IPS-NIHi7 (cell line): ENCODE data around the gene GJA1.
"Not testable (repeated sequence)": the region's sequence is repeated elsewhere in the genome, so short reads cannot be mapped to it uniquely, and the experiment has no call there.

Experiments
- DNase-seq: peaks from one replicate; pipeline ENCODE4 v3.0.0; 2012; ENCODE audit warnings: mixed read lengths; ENCODE audit errors: extremely low spot score

Gene GJA1

DNA sequence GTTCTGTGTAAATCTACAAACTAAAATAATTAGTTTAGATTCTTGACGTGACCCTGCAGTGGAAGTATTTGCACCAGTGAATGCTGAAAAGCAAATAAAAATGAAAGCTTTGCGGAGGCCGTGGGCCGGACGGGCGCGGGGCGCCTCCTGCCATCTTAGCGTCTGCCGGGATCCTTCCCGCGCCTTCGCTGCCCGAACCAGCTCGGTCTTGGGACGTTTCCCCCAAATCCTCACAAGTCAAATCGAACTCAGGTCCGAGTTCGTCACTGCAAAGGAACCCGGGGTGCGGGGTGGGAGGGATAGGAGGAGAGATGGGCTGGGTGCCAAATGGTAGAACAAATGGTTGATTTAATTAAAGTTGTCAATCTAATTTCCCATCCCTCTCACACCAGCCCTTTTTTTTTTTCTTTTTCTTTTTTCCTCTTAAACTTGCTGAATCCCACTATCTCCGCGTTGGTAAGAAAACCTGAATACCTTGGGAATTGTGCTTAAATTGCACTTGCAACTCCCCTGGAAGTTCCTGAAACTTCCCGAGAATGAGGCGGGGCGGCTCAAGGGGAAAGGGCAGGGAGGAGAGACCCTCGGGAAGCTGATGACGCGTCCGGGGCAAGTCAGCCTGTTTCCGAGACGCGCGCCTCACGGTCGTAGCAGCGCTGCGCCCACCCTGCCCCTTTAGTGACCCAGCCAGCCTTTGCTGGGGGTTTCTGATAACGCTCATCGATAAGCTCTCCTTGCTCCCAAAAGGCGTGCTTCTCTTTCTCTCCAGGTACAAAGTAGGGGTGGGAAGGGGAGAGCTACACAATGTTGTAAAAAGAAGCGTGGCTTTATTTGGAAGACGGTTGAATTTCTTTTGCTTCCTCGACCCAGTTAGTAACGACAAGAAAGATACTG lies 1.8 kb downstream of the GJA1 start:
- DNase-seq: no peak

DNA sequence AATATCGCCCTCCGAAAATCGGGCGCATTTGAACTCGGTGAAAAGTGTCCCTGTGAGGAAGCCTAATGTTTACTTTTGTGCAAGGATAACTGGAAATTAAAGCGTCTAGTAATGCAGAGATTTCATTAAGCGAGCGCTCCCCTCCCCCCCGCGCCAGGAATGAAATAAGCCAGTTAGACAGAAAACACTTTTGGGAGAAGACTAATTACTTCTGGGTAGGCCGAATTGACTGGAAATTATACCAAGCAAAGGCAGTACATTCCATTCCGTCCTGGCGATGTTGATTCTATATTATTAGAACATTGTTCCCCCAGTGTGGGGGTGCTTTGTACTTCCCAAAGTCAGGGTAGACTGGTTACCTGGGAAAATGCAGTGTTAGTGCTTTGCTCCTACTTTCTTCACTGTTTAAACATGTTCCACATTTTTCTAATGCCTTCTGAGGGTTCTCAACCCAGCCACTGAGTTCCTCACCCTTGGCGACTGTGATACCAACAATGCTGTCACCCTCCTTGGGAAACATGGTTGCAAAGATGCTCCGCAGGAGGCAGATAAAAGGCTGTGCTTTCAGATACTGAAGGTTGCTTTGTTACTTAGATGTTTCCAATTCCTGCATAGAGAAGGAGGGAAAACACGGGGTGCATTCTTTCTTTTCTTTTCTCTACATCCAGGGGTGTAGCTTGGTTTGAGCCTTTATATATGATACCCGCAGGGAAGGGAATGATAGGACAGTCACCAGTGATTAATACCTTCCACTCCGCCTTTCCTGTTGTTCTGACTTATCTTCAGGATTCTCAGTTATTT lies 2.6 kb downstream of the GJA1 start:
- DNase-seq: peak; percentile 47

DNA sequence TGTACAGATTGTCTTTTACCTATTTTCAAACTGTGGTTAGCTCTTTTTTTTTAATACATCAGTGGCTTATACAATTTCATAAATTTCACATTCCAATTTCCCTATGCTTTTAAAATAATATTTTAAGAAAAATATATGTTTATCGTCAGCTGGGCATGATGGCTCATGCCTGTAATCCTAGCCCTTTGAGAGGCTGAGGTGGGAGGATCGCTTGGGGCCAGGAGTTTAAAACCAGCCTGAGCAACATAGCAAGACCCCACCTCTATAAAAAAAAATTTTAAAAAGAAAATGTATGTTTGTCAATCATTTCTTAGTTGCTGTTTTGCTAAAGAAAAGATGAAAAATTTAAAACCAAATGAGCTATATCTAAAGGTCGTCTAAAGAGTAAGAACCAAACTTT lies 3.4 kb downstream of the GJA1 start:
- no peak for DNase-seq

DNA sequence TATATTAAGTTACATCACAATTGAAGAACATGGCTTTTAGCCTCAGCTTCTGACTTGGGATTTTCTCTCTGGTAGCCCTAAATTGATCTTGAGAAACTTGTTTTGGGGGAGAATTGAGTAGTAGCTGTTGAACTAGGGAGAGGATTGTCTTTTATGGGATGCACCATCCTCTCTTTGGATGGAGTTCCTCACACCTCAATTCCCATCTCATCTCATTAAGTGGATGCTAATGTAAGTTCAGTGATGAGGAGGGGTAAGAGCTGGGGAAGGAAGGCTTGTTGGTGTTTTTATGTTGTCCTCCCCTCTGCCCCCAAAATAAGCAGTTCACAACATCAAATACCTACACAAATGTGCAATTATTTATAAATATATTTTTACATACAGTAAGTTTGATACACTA lies 4.0 kb downstream of the GJA1 start:
- DNase-seq: no peak

DNA sequence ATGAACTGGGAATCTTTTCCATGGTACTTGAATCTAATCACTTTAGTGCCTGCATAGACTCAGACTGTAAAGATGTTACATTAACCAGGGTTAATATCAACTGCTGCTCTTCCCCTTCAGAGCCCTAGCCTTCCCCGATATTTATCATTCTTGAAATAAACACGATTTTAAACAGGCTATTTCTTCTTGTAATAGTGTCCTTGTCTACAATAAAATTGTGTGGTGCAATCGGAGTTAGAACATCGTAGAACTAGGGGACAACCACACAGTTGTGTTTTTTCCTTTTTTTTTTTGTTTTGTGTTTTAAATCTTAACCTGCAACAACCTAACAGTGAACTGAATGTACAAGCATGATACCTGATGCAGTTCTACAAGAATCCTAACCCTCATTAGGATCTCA lies 4.5 kb downstream of the GJA1 start:
- no peak for DNase-seq

DNA sequence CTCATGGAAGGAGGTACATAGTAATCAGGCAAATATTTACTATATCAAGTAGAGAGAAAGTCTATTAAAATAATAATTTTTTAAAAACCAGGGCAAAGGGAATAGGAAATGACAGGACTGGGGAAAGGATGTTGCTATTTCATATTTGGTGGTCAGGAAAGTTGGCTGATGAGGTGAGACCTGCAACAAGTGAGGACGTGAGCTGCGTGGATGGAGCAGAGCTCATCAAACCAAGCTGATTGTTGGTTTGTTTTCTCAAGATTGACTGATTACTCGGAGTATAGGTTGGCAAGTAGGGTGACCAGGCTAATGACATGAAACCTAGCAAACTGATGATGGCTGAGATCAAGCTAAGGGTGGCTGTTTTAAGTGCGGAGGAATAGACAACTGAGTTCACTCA lies 6.0 kb downstream of the GJA1 start:
- no peak for DNase-seq

DNA sequence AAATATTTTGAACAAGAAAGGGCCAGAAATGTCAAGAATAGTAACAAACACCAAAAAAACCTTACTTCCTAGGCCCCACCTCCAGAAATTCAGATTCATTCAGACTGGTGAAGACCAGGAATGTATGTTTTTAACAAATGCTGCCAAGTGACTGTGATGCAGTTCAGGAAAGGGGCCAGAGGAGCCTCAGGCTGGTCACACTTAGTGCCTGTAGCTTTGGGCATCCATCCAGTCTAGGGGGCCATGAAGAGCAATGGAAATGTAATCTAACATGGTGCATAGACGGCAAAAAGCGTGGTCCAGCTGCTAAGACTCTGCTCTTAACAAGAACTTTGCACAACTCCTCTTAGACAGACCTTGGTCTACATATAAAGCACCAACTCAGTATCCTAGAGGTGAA lies 7.1 kb downstream of the GJA1 start:
- no peak for DNase-seq

DNA sequence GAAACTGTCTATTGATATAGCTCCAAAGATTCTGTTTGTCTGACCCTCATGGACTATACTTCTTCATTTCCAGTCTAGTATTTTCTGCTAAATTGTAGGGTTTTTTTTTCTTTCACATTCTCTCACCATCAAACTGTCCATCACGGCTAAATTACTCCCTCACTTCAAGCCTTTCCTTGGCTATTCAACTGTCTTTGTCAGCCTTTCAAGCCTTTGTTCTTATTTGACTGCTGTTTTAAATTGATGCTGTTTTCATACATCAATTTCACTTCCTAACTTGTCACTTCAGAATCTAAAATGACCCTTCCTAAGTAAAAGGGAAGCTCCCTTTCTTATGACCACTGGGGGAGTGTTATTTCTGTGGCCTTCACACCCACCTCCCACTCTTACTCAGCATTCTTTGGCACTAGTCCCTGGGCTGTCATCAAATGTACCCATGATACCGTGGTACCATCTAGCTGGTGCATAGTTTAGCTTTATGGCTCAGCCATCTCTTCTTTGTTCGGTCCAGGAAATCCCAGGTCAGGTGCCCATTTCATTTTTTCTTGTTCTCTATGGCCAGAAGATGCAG lies 8.6 kb downstream of the GJA1 start:
- DNase-seq: no peak

DNA sequence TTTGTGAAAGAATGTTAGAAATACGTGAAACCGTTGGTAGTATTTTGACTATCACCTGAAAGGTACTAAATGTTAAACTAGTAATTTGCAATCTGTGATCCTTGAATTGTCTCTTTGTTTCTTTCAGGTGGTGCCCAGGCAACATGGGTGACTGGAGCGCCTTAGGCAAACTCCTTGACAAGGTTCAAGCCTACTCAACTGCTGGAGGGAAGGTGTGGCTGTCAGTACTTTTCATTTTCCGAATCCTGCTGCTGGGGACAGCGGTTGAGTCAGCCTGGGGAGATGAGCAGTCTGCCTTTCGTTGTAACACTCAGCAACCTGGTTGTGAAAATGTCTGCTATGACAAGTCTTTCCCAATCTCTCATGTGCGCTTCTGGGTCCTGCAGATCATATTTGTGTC lies 11.3 kb downstream of the GJA1 start:
- not testable (repeated sequence) for DNase-seq

DNA sequence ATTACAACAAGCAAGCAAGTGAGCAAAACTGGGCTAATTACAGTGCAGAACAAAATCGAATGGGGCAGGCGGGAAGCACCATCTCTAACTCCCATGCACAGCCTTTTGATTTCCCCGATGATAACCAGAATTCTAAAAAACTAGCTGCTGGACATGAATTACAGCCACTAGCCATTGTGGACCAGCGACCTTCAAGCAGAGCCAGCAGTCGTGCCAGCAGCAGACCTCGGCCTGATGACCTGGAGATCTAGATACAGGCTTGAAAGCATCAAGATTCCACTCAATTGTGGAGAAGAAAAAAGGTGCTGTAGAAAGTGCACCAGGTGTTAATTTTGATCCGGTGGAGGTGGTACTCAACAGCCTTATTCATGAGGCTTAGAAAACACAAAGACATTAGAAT lies 12.3 kb downstream of the GJA1 start:
- not testable (repeated sequence) for DNase-seq

DNA sequence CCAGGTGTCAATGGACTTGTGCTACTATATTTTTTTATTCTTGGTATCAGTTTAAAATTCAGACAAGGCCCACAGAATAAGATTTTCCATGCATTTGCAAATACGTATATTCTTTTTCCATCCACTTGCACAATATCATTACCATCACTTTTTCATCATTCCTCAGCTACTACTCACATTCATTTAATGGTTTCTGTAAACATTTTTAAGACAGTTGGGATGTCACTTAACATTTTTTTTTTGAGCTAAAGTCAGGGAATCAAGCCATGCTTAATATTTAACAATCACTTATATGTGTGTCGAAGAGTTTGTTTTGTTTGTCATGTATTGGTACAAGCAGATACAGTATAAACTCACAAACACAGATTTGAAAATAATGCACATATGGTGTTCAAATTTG lies 13.1 kb downstream of the GJA1 start:
- not testable (repeated sequence) for DNase-seq

DNA sequence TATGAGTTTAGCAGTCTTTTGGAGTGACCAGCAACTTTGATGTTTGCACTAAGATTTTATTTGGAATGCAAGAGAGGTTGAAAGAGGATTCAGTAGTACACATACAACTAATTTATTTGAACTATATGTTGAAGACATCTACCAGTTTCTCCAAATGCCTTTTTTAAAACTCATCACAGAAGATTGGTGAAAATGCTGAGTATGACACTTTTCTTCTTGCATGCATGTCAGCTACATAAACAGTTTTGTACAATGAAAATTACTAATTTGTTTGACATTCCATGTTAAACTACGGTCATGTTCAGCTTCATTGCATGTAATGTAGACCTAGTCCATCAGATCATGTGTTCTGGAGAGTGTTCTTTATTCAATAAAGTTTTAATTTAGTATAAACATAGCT lies 13.9 kb downstream of the GJA1 start:
- DNase-seq: no peak

DNA sequence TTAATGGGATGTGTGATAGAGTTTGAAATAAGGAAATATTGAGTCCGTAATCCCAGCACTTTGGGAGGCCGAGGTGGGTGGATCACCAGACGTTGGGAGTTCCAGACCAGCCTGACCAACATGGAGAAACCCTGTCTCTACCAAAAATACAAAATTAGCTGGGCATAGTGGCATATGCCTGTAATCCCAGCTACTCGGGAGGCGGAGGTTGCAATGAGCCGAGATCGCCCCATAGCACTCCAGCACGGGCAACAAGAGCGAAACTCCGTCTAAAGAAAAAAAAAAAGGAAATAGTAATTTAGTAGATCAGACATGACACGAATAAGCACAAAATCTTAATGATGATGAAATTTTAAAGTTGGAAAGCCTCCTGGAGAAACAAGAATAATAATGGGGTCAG lies 14.8 kb downstream of the GJA1 start:
- no peak for DNase-seq

DNA sequence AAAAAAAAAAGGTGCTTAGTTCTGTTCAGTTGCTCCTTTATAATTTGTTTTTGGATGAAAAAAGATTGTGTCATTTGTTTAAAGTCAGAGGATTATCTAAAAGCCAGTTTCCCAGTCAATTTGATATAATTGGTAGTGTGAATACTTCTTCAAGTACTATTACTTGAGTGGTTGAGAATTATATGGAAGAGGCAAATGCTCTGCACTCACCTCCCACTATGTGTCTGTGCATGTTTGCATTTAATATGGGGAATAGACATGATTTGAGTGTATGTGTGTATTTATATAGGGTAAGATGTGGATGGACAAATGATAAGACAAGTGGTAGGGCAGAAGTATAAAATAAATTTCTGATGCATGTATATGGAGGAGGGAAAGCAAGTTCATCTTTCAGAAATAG lies 15.8 kb downstream of the GJA1 start:
- DNase-seq: no peak

DNA sequence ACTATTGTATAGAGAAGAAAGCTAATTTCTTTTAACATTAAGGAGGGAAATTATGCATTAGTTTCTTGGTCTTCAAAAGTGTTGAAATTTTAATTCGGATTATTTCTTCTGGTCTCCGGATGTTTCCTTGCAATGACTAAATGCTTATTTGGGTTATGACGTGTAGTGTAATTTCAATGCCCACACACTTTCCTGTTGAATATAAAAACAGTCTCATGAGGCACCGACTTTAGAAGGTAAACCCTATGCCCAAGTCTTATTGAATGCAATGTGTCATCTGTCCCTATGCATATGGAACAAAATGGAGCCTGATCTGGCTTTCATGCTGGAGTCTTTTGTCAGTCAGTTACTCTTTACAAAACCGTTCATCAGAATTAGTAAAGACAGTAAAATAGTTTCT lies 17.7 kb downstream of the GJA1 start:
- DNase-seq: no peak

DNA sequence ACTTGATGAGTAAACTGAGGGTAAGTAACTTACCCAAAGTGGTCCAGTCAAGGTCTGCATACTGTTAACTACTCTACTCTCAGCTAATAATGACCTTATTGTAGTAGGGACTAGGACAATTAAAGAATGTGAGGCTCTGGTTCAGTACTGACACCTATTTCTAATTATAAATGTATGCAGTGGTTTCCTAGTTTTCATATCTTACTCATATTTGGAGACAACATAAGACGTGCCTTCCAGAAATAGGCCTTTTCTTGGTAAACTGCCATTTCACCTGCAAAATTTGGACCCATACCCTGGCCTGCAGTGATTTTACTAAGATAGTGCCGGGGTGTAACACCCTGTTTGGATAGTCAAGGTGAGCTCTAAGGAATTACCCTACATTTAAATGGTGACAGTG lies 24.7 kb downstream of the GJA1 start:
- no peak for DNase-seq

DNA sequence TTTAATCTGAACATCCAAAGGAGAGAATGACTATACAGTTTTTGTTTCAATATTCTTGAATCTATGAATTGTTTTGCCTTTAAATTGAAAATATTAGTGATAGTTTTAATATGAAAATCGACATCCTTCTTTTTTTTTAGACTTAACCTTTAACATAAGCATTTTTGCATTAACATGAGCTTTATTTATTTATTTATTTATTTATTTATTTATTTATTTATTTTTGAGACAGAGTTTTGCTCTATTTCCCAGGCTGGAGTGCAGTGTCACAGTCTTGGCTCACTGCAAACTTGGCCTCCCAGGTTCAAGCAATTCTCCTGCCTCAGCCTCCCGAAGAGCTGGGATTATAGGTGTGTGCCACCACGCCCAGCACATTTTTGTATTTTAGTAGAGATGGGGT lies 27.6 kb downstream of the GJA1 start:
- no peak for DNase-seq

DNA sequence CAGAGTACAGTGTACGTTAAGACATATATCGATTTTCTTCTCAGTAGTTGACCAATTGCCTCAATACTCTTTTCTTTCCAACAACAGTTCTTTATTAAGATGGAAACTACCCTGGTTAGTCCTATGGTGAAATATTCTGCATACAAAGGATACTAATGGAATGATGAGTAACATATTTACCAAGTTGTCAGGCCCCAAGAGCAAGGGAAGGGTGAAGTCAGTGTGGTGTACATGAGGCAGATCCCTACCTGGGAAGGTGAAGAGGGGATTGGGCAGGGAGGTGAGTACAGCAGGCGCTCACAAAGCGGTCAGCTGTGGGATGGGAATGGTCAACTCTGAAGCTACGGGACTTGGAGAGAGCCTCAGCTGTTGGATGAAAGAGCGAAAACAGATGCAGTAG lies 29.7 kb downstream of the GJA1 start:
- DNase-seq: no peak

DNA sequence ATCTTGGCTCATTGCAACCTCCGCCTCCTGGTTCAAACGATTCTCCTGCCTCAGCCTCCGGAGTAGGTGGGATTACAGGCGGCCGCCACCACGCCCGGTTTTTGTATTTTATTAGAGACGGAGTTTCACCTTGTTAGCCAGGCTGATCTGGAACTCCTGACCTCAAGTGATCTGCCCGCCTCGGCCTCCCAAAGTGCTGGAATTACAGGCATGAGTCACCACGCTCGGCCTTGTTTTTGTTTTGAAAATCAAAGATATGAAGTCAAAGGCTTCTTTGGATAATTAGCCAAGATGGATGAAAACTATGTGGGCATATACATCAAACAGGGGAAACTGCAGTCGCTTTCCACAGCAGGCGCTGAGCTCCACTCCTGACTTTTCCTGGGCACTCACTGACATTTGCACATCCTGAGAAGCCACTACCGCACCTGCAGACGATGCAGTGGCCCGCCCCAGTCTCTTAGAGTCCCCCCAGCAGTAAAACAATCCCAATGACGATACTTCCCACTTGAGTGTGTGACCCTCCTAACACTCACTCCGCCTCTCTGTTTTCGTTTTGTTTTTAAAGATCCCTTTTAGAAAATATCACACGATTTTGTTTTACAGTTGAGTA lies 44.1 kb downstream of the GJA1 start:
- no peak for DNase-seq

DNA sequence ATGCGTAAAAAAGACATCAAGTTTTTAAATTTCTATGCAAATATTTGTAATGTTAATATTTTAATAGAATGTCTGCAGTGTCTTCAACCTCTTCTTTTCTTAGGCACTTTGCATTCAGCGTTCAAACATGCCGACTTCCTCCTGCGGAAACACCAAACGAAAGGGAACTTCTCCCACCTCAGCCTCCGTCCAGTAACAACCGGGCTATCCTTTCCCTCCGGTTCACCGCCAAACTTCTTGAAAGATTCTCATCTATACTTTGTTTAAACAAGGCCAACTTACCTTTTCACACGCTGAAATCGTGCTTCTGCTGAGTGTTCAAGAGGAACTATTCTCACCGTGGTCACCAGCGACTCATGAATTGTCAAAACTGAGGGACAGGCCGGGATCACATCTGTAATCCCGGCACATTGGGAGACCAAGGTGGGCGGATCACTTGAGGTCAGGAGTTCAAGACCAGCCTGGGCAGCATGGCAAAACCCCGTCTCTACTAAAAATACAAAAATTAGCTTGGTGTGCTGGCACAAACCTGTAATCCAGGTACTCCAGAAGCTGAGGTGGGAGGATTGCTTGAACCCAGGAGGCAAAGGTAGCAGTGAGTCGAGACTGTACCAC lies 44.8 kb downstream of the GJA1 start:
- DNase-seq: no peak

DNA sequence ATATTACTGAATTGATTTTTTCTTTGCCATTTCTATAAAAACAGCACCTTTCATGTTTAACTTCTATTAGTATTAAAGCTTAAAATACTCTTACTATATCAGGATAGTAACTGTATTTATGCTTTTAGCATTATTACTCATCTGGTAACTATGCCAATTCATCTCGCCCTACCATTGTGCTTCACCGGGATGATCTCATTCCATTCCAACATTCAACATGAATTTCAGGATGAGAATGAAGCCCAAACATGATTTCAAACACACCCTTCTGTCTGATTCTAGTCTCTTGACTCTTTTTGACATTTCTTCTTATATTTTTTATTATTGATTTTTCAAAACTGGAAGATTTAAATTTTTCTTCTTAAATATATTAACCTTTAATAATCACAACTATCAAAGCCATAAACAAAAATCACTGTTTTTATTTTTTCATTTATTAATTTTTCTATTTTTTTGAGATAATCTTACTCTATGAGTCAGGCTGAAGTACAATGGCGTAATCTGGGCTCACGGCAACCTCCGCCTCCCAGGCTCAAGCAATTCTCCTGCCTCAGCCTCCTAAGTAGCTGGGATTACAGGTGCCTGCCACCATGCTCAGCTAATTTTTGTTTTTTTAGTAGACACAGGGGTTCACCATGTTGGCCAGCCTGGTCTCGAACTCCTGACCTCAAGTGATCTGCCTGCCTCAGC lies 46.7 kb downstream of the GJA1 start:
- no peak for DNase-seq
